ENCODE measurements around the gene RAB7A.
"Not testable (repeated sequence)": the region's sequence is repeated elsewhere in the genome, so short reads cannot be mapped to it uniquely, and the experiment has no call there.

The RAB7A gene

DNA sequence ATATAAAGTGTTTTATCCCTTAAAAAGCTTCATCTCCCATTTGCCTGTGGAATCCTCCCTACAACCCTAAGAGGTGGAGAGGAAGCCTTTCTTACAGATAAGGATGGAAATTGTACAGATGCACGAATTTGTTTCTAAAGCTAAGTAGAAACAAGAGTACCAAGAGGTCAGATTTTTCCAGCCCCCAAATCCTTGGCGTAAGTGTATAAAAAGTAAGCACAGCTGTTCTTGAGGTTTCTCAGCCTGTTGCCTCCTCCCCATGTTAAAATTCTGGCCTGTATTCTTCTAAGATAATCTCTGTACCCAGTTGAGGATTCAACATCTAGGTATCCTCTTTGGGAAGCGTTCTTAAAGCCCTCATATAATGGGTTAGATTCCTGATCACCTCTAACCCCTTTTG is 34.9 kb downstream of the RAB7A start:
- no peak for DNase-seq

DNA sequence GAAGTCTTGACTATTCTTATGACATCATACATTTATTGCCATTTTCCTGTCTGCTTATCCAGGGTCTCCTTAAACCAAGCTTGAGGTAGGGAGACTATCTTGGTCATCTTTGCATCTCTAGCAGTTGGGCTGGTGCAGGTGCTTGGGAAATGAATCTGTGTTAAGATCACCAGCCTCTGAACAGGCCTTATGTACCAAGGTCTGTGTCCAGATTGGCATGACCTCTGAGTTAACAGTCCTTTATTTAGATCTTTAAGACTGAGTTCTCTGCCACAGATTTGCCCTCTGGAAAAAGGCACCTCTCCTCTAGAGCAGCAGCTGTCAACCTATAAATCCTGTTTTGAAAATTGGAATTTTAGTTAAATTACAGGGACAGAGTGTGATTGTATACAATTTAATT is 35.4 kb downstream of the RAB7A start:
- DNase-seq, result no peak

DNA sequence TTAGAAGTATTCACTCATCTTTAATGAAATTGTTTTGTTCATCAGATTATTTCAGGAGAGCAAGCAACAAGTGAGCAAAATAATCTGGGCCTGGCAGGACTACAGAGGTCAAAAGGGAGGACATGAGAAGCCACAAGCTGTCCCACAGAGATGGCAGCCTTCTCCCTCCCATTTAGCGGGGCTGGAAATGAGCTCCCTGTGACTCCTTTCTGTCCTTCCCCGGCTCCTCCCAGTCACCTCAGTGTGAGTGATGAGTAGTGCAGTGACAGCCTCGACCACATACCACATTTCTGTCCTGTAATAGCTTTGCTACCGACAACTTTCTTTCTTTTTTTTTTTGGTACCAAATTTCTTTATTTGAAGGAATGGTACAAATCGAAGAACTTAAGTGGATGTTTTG is 38.0 kb downstream of the RAB7A start:
- no peak for DNase-seq

DNA sequence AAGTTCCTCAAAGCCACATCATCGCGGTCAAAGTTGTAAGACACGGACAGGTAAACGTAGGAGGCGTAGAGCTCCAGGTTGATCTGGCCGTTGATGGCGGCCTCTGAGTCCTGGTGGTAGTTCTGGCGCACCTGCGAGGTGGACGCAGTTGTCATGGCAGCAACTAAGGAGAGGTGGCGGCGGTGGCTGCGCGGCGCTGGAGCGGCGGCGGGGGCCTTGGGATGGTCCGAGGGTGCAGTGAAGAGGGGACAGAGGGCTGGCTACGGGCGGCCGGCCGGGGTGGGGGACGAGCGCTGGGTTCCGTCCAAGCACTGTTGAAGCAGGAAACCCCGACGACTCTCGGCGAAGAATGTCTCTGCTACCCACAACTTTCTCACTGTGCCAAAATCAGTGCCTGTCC is 38.9 kb downstream of the RAB7A start:
- no peak for DNase-seq

DNA sequence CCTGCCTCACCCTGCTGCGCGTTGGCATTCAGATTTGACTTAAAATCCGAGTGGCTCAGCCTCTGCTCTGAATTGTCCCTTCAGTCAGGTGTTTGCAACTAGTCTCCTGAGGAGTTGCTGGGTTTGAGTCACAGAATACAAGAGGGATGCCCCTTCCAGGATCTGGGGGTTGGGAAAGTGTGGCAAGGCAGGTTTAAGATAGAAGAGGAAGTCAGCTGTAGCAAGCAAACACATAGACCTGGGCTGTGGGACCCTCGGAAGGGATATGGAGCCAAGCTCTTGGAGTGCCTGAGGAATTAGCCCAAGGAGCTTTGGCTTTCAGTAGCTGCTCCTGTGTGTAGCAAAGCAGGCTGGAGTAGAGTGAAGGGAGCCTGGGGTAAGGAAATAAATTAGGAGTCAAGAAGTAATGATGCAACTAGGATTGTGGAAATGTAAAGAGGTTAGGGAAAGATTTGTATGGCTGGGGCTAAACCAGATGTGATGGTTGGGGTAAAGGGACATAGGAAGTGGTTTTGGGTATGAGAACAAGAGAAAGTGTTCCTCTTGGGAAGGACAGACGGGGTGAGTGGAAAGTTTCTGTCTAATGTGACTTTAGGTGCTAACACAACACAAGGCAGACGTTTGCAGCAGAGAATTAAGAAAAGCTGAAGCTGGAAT is 41.2 kb downstream of the RAB7A start:
- no peak for DNase-seq

DNA sequence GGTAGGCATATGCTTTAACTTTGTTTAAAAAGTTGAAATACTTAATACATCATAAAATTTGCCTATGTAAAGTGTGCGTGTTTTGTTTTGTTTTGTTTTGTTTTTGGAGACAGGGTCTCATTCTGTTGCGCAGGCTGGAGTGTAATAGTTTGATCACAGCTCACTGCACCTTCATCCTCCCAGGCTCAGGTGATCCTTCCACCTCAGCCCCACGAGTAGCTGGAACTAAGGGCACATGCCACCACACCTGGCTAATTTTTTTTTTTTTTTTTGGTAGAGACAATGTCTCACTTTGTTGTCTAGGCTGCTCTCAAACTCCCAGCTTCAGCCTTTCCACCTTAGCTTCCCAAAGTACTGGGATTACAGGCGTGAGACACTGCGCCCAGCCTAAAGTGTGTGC is 42.5 kb downstream of the RAB7A start:
- no peak for DNase-seq

DNA sequence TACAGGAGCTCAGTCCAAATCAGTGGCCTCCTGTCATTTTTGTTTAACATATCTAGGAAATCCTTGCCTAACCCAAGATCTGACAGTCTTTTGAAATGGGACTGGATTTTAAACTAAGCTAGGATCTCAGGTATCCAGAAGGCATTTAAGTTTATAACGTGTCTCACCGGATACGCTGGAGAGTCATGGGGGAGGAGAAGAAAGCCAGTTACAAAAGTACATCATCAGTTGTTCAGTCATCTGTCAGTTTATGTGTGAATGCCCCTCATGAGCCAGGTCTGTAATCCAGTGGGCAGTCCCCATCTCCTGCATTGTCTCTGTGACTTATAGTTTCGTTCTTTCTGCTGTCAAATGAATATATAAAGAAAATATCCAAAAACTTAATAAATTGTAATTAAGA is 44.4 kb downstream of the RAB7A start:
- no peak for DNase-seq

DNA sequence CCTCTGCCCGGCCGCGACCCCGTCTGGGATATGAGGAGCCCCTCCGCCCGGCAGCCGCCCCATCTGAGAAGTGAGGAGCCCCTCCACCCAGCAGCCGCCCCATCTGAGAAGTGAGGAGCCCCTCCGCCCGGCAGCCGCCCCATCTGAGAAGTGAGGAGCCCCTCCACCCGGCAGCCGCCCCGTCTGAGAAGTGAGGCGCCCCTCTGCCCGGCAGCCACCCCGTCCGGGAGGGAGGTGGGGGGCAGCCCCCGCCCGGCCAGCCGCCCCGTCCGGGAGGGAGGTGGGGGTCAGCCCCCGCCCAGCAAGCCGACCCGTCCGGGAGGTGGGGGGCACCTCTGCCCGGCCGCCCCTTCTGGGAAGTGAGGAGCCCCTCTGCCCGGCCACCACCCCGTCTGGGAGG is 47.2 kb downstream of the RAB7A start:
- DNase-seq, result not testable (repeated sequence)

DNA sequence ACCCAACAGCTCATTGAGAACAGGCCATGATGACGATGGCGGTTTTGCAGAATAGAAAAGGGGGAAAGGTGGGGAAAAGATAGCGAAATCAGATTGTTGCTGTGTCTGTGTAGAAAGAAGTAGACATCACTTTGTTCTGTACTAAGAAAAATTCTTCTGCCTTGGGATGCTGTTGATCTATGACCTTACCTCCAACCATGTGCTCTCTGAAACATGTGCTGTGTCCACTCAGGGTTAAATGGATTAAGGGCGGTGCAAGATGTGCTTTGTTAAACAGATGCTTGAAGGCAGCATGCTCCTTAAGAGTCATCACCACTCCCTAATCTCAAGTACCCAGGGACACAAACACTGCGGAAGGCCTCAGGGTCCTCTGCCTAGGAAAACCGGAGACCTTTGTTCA is 47.6 kb downstream of the RAB7A start:
- not testable (repeated sequence) for DNase-seq

DNA sequence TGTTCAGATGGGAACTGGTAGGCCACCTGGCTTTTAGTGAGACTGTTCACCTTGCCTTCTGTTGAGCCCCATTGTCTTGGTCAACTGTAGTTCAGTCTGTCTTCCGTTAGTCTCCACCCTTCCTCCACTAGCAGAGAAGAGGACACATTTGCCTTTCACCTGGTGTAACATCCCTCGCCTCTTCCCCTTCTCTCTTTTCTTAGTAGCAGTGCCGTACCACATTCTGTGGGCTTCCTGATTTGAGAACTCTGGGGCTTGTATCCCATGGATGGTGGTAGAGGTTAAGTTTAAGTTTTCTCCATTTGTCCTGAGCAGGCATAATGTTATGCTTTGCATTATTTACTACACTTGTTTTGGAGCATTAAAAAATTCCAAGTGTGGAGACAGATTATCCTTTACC is 49.3 kb downstream of the RAB7A start:
- no peak for DNase-seq

DNA sequence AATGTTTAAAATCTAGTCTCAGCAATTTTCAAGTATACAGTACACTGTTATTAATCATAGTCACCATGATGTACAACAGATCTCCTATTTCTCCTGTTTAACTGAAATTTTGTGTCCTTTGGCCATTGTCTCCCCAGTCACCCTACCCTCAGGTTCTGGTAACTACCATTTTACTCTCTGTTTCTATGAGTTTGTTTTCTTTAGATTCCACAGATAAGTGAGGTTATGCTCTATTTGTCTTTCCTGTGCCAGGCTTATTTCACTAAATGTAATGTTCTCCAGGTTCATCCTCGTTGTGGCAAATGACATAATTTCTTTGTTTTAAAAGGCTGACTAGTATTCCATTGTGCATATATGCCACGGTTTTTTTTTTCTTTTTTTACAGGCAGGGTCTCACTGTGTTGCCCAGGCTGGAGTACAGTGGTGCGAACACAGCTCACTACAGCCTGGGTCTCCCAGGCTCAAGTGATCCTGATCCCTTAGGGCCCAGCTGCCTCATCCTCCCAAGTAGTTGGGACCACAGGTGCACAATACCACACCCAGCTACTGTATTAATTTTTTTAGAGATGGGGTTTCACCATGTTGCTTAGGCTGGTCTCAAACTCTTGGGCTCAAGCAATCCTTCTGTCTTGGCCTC is 50.0 kb downstream of the RAB7A start:
- no peak for DNase-seq

DNA sequence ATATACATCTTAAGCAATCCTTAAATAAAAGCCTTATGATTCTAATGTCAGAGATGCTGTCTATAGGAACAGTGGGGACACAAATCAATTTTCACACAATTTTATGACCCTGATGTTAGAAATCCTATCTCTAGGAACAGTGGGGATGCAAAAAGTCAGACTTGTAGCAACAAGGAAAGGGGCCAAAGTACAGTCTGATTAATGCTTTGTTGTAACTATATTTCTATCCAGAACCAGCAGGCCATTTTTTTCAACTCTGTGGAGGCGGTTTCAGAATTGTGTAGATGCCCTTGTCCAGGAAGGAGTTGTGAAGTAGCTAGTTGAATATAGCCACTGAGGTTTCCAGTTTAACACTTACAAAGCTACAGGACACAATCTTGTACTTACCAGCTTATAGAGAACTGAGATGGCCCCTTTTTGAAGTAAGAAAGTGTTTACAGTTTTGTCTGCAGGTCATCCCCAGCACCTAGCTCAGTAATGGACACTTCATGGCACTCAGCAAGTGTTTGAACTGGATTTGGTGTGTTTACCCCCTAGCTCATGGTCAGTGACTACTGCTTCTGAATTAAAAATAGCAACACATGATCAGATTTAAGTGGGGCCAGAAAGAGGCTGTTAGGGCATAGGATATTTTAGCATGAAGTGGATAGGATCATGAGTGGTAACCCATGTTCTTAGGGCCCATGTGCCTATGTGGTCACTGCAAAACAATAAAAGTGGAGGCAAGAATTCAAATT is 54.3 kb downstream of the RAB7A start:
- DNase-seq, result no peak

DNA sequence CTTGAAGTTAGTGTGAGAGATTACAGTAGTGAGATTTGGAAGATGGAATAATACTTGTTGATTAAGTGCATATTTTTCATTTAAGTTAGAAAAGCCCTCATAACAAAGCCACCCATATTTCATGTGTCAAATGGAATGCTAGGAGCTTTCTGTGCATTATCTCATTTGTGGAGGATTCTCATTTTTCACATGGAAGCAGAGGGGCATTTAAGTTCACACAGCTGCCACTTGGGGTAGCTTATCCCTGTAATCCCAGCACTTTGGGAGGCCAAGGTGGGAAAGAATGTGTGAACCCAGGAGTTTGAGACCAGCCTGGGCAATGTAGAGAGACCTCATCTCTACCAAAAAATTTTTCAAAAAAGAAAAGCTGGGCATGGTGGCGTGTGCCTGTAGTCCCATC is 55.2 kb downstream of the RAB7A start:
- DNase-seq, result no peak

DNA sequence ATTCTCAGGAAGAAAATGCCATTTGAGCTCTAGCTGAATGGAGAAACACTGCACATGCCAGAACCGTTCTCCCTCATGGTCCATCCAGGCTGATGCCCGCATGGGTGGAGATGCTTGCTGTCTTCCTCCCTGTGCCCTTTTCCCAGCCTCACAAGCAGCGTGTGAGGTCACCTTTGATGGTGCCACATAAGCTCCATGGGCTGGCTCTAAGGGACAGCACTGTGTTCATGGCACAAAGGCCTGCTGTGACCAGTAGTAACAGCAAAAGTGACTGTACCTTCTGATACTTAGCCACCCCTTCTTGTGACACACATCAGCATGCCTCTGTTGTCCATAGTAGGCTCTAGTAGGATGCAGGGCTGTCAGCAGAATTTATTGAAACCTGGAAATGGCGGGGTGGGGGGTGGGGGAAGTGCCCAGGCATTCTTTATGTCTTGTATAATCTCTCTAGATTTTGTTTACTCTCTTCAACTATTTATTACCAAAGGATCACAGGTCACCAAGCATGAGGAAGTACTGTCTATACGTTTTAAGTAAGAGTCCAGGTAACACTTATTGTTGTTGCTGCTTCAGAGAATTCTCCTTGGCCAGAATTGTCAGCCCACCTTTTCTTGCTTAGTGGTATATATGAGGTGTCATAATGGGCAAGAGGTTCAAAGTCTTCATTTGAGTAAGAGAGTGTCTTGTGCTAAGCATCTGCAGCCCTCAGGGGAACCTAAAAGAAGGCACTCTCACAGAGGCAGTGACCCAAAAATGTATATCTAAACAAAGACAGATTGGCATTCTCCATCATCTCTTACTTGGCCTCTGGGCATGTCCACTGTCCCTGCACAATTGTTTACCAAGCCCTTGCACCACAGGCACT is 56.5 kb downstream of the RAB7A start:
- DNase-seq, result no peak

DNA sequence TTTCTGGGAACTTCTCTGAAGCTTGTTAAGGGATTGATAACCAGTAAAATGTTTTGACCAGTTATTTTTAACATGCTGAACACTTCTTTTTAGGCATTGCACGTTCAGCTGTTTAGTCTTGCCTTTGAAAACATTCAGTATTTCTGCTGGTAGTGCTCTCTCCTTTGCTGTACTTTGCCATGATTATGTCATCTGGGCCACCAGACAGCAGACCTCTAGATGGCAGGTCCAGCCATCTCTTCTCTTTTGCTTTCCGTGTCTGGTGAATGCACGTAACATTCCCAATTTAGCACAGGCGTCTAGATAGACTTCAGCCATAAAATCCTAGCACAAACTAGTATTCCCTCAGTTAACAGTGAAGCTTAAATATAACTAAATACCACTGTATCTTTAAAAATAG is 57.8 kb downstream of the RAB7A start:
- DNase-seq, result no peak

DNA sequence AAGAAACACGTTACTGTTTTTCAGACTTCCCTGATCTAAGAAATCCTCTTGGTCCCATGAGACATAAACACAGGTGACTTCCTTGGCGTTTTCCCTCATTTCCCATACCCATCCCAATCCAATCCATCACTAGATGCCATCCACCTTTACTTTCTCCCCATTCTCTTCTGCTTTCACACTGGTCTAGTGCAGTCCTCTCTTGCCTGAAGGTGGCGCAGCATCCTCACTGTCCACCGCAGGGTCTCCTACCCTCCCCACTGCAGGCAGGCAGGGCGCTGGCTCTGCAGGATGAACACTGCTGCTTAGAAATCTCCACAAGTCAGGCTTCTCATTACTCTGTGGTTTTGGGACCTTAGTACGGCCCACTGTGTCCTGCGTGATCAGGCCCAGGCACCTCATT is 58.2 kb downstream of the RAB7A start:
- no peak for DNase-seq

DNA sequence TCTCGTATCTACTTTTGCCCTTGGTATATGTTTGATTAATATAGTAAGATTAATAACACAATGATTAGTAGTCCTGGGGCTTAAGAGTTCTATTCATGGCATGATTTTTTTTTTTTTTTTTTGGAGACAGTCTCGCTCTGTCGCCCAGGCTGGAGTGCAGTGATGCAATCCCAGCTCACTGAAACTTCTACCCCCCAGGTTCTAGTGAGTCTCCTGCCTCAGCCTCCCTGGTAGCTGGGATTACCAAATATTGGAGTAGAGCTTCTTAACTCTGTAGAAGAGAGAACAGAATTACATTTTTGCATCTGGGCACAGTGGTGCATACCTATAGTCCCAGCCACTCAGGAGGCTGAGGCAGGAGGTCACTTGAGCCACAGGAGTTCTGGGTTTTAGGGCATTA is 58.9 kb downstream of the RAB7A start:
- DNase-seq, result no peak

DNA sequence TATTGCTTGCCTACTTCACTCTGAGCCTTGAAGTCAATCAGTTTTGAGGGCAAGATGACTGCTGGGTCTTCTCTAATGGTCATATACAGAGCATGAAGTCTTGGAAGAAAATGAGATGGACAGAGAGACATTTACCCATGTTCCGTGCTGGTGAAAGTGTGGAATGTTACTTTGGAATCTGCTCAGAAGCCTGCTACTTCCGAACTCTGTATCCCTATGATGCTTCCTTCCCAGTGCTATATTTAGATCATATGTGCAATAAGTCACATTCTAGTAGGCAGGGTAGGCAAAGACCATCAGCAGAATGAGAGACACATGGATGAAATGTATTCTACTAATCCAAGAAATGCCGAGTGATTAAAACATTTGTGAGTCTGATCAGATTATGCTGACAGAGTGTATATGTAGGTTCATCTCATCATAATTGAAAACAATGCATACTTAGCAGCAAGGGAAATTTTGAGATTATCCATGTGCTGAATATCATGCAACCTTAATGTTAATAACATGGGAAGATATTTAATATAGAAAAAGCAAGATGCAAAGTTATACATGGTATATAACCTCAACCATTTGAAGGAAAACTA is 60.5 kb downstream of the RAB7A start:
- DNase-seq, result peak; percentile 46

DNA sequence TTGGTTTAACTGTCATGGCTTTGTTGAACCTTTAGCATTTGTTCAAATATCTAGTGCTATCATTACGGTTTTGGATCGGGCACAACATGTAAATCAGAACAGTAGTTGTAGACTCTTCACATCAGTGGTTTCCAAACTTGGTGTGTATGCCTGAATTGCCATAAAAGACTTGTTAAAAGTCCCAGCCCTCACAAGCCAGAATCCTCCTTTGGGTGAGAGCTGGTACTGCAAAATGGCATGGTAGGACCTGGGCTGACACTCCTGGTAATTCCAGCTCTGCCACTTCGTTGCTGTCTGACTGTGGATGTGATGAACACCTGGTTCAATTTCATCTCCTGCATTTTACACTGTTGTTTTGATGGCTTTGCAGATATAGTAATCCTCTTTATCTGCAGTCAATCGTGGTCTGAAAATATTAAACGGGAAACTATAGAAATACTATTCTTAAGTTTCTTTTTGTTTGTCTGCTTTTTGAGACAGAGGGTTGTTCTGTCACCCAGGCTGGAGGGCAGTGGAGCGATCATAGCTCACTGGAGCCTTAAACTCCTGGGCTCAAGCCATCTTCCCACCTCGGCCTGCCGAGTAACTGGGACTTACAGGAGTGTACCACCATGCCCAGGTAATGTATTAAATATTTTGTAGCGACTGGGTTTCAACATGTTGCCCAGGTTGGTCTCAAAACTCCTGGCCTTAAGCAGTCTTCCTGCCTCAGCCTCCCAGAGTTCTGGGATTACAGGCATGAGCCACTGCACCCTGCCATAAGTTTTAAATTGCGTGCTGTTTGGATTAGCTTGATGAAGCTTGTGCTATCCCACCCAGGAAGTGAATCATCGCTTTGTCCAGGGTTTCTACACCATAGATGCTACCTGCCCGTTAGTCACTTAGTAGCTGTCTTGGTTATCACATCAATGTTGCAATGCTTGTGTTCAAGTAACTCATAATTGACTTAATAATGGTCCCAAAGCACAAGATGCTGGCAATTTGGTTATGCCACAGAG is 61.6 kb downstream of the RAB7A start:
- peak; percentile 83 for DNase-seq

DNA sequence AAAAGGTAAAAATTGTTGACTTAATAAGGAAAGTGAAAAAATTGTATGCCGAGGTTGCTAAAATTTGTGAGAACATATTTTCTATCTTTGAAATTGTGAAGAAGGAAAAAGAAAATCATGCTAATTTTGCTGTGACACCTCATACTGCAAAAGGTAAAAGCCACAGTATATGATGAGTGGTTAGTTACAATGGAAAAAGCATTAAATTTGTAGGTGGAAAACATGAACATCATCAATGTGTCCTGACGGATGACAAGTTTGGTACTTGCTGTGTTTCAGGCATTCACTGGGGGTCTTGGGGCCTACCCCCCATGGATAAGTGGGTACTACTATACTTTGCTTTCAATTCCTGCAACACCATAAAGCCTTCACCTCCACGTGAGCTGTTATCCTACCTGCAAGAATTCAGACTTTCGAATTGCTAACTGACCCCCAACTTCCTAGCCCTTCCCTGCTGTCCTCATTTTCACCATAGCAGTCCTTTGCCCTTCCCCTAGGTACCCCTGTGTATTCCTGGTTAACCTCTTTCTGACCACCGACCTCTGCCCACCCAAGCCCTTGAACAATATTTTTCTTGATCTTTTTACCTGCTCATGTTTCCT is 62.4 kb downstream of the RAB7A start:
- no peak for DNase-seq

DNA sequence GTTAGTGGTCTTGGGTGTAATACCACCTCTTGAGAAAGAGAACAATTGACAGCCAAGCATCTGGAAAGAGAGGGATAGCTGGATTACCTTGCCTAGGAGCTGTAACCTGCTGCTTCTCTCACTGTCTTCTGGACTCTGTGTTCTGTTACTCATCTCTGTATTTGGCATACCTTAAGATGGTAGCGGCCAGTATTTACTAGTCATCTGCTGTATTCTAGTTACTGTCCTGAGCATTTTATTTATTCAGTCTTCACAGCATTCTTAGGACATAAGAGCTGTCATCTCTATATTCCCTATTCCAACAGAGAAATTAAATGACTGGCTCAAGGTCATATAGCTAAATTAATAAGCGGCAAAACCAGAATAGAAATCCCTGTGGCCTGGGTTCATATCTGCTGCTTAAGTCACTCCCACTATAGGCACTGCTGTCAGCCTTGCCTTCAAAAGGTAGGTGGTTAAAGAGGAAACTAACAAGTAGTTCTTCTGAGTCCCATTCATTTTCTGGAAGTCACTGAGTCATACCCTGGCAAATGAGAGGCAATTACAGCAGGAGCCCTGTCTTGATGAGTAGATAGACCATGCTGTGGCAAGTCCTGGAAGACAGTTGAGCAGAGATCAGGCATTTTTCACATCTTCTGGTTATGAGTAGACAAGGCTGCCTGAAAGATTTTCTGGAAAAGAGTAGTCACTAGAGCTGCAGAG is 68.2 kb downstream of the RAB7A start:
- DNase-seq, result peak; percentile 73

Data from HCEC 1CT (cell line).